ENCODE results near the gene PRKACB.
"Not testable (repeated sequence)": the region's sequence is repeated elsewhere in the genome, so short reads cannot be mapped to it uniquely, and the experiment has no call there.

PRKACB gene

GRCh38 chr1:84143796-84144565 is at the start of gene PRKACB:
TSS of gene PRKACB (plus strand) at chr1:84144271. CDS start at chr1:84144362, 91 bp downstream.
- in situ Hi-C loops (cut with HindIII; ENCODE audit: low sequenced_read_pairs) = loop anchor here (5.0 to 25.0 kb wide), 2 partner anchors 233 to 618 kb away; no protein-coding TSS in a partner anchor

DNA sequence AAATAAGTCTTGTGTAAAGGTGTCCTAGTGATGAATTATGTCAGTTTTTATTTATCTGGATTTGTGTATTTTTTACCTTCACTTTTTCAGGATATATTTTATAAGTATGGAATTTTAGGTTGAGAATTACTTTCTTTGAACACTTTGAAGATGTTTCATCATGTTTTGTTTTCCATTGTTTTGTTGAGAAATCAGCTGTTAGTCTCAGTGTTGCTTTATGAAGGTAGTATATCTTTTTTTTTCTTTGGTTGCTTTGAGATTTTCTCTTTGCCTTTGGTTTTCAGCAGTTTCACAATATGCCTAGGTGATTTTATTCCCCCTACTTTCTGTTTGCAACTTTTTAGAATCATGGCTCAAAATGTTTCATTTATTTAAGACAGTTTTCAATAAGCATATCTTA is 48.8 kb upstream of the PRKACB start:
- in situ Hi-C loops (cut with HindIII; ENCODE audit: low sequenced_read_pairs) = no loop called here

- in situ Hi-C loops (cut with HindIII; ENCODE audit: low sequenced_read_pairs) = no loop called here
These were observed 47.9 kb upstream of the PRKACB start for GRCh38 chr1:84096176-84096575.

- in situ Hi-C loops (cut with HindIII; ENCODE audit: low sequenced_read_pairs) = no loop called here
These were observed 42.9 kb upstream of the PRKACB start for GRCh38 chr1:84101204-84101603.

- in situ Hi-C loops (cut with HindIII; ENCODE audit: low sequenced_read_pairs) = no loop called here
These were observed 40.7 kb upstream of the PRKACB start for GRCh38 chr1:84103197-84103992.

DNA sequence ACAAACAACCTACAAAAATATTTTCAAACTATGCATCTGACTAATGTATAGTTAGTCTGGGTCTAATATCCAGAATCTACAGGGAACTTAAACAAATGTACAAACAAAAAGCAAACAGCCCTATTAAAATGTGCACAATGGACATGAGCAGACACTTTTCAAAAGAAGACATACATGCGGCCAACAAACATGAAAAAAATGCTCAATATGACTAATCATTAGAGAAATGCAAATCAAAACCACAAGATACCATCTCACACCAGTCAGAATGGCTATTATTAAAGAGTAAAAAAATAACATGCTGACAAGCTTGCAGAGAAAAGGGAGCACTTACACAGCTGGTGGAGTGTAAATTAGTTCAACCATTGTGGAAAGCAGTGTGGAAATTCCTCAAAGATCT is 36.5 kb upstream of the PRKACB start:
- in situ Hi-C loops (cut with HindIII; ENCODE audit: low sequenced_read_pairs) = not testable (repeated sequence)

DNA sequence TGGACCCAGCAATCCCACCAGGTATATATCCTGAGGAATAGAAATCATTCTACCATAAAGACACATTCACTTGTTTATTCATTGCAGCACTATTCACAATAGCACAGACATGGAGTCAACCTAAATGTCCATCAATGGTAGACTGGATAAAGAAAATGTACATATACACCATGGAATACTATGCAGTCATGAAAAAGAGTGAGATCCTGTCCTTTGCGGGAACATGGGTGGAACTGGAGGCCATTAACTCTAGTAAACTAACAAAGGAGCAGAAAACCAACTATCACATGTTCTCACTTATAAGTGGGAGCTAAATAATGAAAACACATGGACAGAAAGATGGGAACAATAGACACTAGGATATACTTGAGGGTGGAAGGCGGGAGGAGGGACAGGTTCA is 36.1 kb upstream of the PRKACB start:
- in situ Hi-C loops (cut with HindIII; ENCODE audit: low sequenced_read_pairs) = no loop called here

DNA sequence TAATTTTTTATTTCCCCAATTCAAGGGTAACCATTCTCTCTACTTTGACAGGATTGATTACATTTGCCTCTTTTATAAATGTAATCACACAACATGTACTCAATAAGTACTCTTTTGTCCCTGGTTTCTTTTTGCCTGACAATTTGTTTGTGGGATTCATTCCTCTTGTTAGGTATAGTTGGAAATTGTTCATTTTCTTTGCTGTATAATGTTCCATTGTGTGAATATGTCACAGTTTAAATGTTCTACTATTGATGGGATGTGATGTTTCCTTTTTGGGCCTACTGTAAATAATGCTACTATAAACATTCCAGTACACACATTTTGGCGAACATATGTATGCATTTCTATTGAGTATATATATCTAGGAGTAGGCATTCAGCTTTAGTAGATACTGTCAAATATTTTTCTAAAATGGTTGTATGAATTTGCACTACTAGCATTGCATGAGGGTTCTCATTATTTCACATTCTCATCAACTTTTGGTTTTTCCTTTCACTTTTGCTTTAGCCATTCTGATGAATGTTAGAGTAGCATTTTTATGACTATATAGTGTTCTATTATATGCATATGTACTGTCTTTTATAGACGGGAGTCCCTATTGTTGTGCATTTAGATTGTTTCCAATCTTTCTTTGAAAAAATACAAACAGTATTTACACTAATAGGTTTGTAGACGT is 35.0 kb upstream of the PRKACB start:
- in situ Hi-C loops (cut with HindIII; ENCODE audit: low sequenced_read_pairs) = no loop called here

DNA sequence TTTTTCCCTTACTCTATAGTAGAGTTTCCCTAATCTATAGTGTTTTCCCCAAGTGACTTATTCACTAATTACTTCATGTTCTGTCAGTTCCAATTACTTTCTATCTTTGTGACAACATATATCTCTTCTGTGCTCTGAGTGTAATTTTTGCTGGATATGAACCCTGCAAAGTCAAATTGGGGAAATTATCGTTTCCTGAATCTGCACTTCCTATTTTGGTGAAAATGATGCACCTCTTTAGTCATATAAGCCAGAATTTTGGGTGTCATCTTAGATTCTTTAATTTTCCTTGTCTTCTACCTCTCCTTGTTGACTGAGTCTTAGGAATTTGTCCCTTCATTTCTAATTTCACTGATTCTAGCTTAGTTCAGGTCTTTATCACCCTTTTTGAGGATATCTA is 33.4 kb upstream of the PRKACB start:
- in situ Hi-C loops (cut with HindIII; ENCODE audit: low sequenced_read_pairs) = no loop called here

GRCh38 chr1:84116558-84116957 is 27.5 kb upstream of the PRKACB start:
- in situ Hi-C loops (cut with HindIII; ENCODE audit: low sequenced_read_pairs) = no loop called here

GRCh38 chr1:84117868-84118267 is 26.2 kb upstream of the PRKACB start:
- in situ Hi-C loops (cut with HindIII; ENCODE audit: low sequenced_read_pairs) = no loop called here

GRCh38 chr1:84121360-84121759 is 22.7 kb upstream of the PRKACB start:
- in situ Hi-C loops (cut with HindIII; ENCODE audit: low sequenced_read_pairs) = no loop called here

DNA sequence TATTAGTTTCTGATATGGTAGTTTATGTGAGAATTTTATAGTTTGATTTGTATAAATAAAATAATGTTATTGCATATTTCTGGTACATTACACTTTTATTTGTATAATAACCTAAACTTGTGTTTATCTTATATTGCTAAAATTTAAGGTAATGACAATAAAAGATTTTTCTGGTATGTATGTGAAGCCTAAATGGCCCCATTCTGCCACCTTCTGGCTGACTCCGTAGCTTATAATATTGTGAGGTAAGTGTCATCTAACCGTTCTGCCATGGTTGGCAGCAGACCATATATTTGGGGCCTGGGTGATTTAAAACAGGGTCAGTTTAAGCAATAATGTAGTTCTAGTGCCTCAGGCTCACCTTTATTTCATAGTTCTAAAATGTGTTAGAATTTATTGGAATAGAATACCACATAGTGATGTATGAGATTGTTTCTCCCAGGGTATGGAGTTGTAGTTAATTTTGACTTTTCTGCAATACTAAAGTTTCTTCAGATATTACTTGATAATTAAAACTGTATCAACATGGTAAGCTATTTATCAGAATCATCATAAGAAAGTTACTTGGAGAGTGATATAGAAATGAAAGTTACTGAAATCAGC is 21.2 kb upstream of the PRKACB start:
- in situ Hi-C loops (cut with HindIII; ENCODE audit: low sequenced_read_pairs) = no loop called here

GRCh38 chr1:84133479-84133878 is 10.6 kb upstream of the PRKACB start:
- in situ Hi-C loops (cut with HindIII; ENCODE audit: low sequenced_read_pairs) = loop anchor here (25.0 kb wide), 1 partner anchor 629 kb away; no protein-coding TSS in a partner anchor

GRCh38 chr1:84135341-84135740 is 8.7 kb upstream of the PRKACB start:
- in situ Hi-C loops (cut with HindIII; ENCODE audit: low sequenced_read_pairs) = loop anchor here (25.0 kb wide), 1 partner anchor 627 kb away; no protein-coding TSS in a partner anchor

- in situ Hi-C loops (cut with HindIII; ENCODE audit: low sequenced_read_pairs) = loop anchor here (5.0 to 25.0 kb wide), 2 partner anchors 236 to 621 kb away; no protein-coding TSS in a partner anchor
These were observed 2.7 kb upstream of the PRKACB start for GRCh38 chr1:84141182-84142003.

GRCh38 chr1:84145068-84145467 is 997 bp downstream of the PRKACB start:
- in situ Hi-C loops (cut with HindIII; ENCODE audit: low sequenced_read_pairs) = loop anchor here (25.0 kb wide), 1 partner anchor 617 kb away; no protein-coding TSS in a partner anchor

- in situ Hi-C loops (cut with HindIII; ENCODE audit: low sequenced_read_pairs) = loop anchor here (25.0 kb wide), 1 partner anchor 616 kb away; no protein-coding TSS in a partner anchor
These were observed 2.5 kb downstream of the PRKACB start for GRCh38 chr1:84146411-84147032.

GRCh38 chr1:84148758-84149157 is 4.7 kb downstream of the PRKACB start:
- in situ Hi-C loops (cut with HindIII; ENCODE audit: low sequenced_read_pairs) = loop anchor here (25.0 kb wide), 1 partner anchor 614 kb away; no protein-coding TSS in a partner anchor

Data from endothelial cell of hepatic sinusoid (primary cell).